Muscle layer of duodenum (tissue), 2 donors: ENCODE data around the gene S100A3.

Experiments used
- H3K27ac ChIP-seq: one replicate; pipeline ENCODE4 v1.7.0; 2013; ENCODE audit warnings: mild to moderate bottlenecking, low read length
- H3K27me3 ChIP-seq: one replicate; pipeline ENCODE4 v1.7.0; 2013; ENCODE audit warnings: low read depth, mild to moderate bottlenecking, control low read depth, low read length
- H3K36me3 ChIP-seq, 2 donors: one replicate each; pipeline ENCODE4 v1.7.0; 2013; ENCODE audit warnings: low read length in 2 of 2, control low read depth in 1 of 2, mild to moderate bottlenecking in 1 of 2; ENCODE audit not compliant: insufficient read depth in 2 of 2, control insufficient read depth in 1 of 2
- H3K4me1 ChIP-seq, 2 donors: one replicate each; pipeline ENCODE4 v1.7.0; 2013; ENCODE audit warnings: low read length in 2 of 2, mild to moderate bottlenecking in 2 of 2, control low read depth in 1 of 2, moderate library complexity in 1 of 2; ENCODE audit not compliant: insufficient read depth in 2 of 2, control insufficient read depth in 1 of 2
- H3K4me3 ChIP-seq, 2 donors: one replicate each; pipeline ENCODE4 v1.7.0; 2013; ENCODE audit warnings: low read length in 2 of 2, low read depth in 1 of 2, mild to moderate bottlenecking in 1 of 2
- H3K9me3 ChIP-seq, 2 donors: one replicate each; pipeline ENCODE4 v1.7.0; 2013; ENCODE audit warnings: low read length in 2 of 2, control low read depth in 1 of 2, mild to moderate bottlenecking in 1 of 2; ENCODE audit not compliant: control insufficient read depth in 1 of 2
- donor health status: healthy.

S100A3 gene

GRCh38 chr1:153537376-153537730, 11.7 kb downstream of the S100A3 start:
- Histone ChIP-seq H3K27me3 (no peaks in the 10 kb centered on the region), H3K36me3 (peaks cover 0 to 4% of the 10 kb centered on the region in 2 donors), H3K4me3 (no peak overlapping the region), H3K9me3 (no peaks in the 10 kb centered on the region), H3K4me1 (peaks cover 24 to 39% of the 10 kb centered on the region in 2 donors), H3K27ac (no peak overlapping the region)

DNA sequence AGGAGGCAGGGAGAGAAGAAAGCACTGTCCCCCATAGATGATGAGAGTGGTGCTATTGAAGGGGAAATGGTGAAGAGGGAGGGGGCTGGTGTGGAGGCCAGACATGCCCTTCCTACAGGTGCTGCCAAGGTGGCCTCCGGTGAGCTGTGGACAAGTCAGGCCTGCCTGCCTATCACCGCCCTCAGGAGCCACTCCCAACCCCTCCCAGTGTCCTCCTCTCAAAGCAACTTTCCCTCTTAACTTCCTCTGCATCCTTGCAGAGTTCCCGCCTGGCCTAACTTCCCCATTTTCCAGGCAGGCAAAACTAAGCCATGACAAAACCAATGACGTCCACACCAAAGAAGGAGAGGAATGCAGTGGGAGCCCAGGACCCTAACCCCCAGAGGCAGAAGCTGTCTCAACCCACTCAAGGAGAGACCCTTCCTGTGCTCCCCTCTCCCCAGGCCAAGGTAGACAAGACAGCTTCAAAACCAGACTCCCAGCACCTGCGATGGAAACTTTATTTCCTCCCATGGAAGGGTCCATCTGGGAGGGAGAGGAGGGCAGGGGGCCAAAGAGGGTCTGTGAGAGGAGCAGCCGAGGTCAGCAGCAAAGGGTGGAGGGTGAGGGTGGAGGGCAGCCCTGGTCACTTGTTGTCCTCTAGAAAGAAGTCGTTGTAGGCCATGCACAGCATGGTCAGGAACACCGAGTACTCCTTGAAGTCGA, 12.2 kb downstream of the S100A3 start:
- Histone ChIP-seq H3K36me3 (peaks cover 0 to 4% of the 10 kb centered on the region in 2 donors), H3K27ac (peak overlapping the region; percentile 97), H3K4me1 (peaks cover 28 to 38% of the 10 kb centered on the region in 2 donors), H3K4me3 (peak overlapping the region; percentile 69 to 85), H3K27me3 (no peaks in the 10 kb centered on the region), H3K9me3 (no peaks in the 10 kb centered on the region)

- H3K36me3 ChIP-seq, result peaks cover 0 to 4% of the 10 kb centered on the region in 2 donors
- H3K4me1 ChIP-seq, result peaks cover 28 to 39% of the 10 kb centered on the region in 2 donors
- H3K27ac ChIP-seq, result peak overlapping the region; percentile 99
- H3K27me3 ChIP-seq, result no peaks in the 10 kb centered on the region
- no peaks in the 10 kb centered on the region for H3K9me3 ChIP-seq
- H3K4me3 ChIP-seq, result peak overlapping the region; percentile 85 to 89
Observed at GRCh38 chr1:153536012-153536670, 12.9 kb downstream of the S100A3 start.

DNA sequence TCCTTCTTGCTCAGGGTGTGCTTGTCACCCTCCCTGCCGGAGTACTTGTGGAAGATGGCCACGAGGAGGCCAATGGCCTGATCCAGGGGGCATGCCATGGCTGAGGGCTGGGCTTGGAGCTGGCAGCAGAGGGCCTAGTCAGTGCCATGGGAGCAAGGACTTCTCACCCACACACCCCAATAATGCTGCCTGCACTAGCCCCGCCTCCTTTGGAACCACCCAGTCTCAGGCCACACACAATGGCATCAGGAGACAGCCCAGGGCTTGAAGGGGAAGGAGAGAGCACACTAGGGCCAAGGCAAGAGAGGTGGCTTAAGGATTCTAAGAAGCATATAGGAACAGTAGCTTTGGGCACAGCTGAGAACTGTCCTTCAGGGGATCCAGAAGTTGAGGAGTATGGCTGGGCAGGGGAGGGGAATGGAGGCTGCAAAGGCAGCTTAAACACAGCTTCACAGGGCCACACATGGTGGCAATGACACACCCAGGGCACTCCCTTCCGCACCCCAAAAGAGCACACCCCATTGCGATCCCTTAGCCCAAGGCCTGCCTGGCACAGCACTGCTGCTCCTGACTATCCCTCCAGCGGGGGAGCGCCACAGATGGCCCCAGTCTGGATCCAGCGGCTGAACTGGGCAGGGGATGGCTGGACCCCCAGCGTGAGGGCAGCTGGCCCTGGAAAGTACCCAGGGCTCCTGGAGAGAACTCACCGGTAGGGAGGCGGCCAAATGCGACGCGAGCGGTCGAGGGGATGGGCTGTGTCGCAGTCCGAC, 13.6 kb downstream of the S100A3 start, which contains the start of gene S100A6:
Gene S100A6, minus strand, starts transcription at position 750 of the 770 bp plus-strand sequence. Its CDS starts 652 bp downstream, at position 98.
- H3K27ac ChIP-seq, result peak within 1 kb of the TSS; percentile 99
- peaks cover 28 to 39% of the 10 kb centered on the region in 2 donors for H3K4me1 ChIP-seq

GRCh38 chr1:153534925-153535241, 14.2 kb downstream of the S100A3 start:
- Histone ChIP-seq H3K9me3 (no peaks in the 10 kb centered on the region), H3K36me3 (peaks cover 0 to 4% of the 10 kb centered on the region in 2 donors), H3K4me1 (peaks cover 28 to 39% of the 10 kb centered on the region in 2 donors), H3K4me3 (peak overlapping the region; percentile 85 to 89), H3K27me3 (no peaks in the 10 kb centered on the region), H3K27ac (peak overlapping the region; percentile 99)

More for the DNA sequence above, 13.6 kb downstream of the S100A3 start, which contains the start of gene S100A6:
- Histone ChIP-seq H3K9me3 (no peaks in the 10 kb centered on the region), H3K27me3 (no peaks in the 10 kb centered on the region), H3K4me3 (peak within 1 kb of the TSS; percentile 85 to 89), H3K36me3 (peaks cover 0 to 4% of the 10 kb centered on the region in 2 donors)

DNA sequence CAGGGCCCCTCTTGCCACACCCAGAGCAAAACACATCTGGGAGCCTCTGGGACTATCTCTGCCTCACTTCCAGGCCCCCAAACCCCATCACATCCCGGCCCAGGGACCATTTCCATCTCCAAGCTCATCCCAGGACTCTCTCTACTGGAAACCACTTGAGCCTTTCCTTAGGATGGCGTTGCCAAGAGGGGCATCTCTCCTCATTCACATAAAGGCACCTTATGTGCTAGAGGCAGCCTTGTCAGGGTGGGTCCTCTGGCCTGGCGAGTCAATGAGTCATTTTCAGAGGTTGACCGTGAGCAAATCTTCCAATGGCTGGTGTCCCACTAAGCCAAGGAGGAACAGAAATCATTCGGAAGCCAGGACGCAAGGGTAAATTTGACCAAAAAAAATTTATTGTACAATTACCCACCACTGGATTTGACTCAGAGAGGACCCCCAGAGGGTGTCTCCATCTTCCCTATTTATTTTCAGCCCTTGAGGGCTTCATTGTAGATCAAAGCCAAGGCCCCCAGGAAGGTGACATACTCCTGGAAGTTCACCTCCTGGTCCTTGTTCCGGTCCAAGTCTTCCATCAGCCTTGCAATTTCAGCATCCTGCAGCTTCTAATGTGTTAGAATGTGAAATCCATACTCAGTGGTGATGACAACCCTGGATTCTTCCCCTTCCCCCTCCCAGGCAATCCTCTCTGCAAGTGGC, 14.7 kb downstream of the S100A3 start:
- Histone ChIP-seq H3K4me3 (peak overlapping the region; percentile 85 to 89), H3K36me3 (peaks cover 0 to 4% of the 10 kb centered on the region in 2 donors), H3K9me3 (no peaks in the 10 kb centered on the region), H3K27me3 (no peaks in the 10 kb centered on the region), H3K27ac (peak overlapping the region; percentile 99), H3K4me1 (peaks cover 28 to 39% of the 10 kb centered on the region in 2 donors)

- Histone ChIP-seq H3K4me1 (peaks cover 28 to 39% of the 10 kb centered on the region in 2 donors), H3K4me3 (peak overlapping the region; percentile 85 to 89), H3K27ac (peak overlapping the region; percentile 99), H3K9me3 (no peaks in the 10 kb centered on the region), H3K36me3 (peaks cover 0 to 4% of the 10 kb centered on the region in 2 donors), H3K27me3 (no peaks in the 10 kb centered on the region)
Observed at GRCh38 chr1:153533689-153534201, 15.3 kb downstream of the S100A3 start.

GRCh38 chr1:153532769-153533599, 16.1 kb downstream of the S100A3 start:
- no peaks in the 10 kb centered on the region for H3K27me3 ChIP-seq
- H3K4me3 ChIP-seq, result peak overlapping the region; percentile 85 to 89
- peaks cover 28 to 39% of the 10 kb centered on the region in 2 donors for H3K4me1 ChIP-seq
- H3K36me3 ChIP-seq, result peaks cover 0 to 4% of the 10 kb centered on the region in 2 donors
- no peaks in the 10 kb centered on the region for H3K9me3 ChIP-seq
- H3K27ac ChIP-seq, result peak overlapping the region; percentile 99

- peaks cover 0 to 4% of the 10 kb centered on the region in 2 donors for H3K36me3 ChIP-seq
- peak overlapping the region; percentile 99 for H3K27ac ChIP-seq
- H3K27me3 ChIP-seq, result no peaks in the 10 kb centered on the region
- no peaks in the 10 kb centered on the region for H3K9me3 ChIP-seq
- H3K4me3 ChIP-seq, result peak overlapping the region in 1 of 2 donors; percentile 89
- H3K4me1 ChIP-seq, result peaks cover 28 to 39% of the 10 kb centered on the region in 2 donors
Observed at GRCh38 chr1:153532181-153532580, 16.9 kb downstream of the S100A3 start.

DNA sequence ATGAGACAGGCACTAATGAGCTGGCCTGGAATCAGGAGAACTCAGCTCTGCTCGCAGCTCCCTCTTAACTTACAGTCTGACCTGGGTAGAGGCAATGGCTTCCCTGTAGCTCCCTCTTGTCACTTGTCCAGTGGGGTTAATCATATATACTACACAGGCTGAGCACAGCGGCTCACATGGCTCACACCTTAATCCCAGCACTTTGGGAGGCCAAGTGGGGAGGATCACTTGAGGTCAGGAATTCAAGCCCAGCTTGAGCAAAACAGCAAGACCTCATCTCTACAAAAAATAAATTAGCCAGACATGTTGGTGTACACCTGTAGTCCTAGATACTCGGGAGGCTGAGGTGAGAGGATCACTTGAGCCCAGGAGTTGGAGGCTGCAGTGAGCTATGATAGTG, 17.4 kb downstream of the S100A3 start:
- H3K27me3 ChIP-seq, result no peaks in the 10 kb centered on the region
- peaks cover 0 to 4% of the 10 kb centered on the region in 2 donors for H3K36me3 ChIP-seq
- no peak overlapping the region for H3K4me3 ChIP-seq
- peak overlapping the region; percentile 99 for H3K27ac ChIP-seq
- H3K4me1 ChIP-seq, result peaks cover 28 to 34% of the 10 kb centered on the region in 2 donors
- H3K9me3 ChIP-seq, result no peaks in the 10 kb centered on the region
